GM18873 (cell line): Measurements from ENCODE around the gene ADGRE1.

ENCODE experiments used
- ATAC-seq: cut with Tn5 transposase; IDR thresholded peaks from one replicate; pipeline ENCODE4 v1.9.1; 2021; ENCODE audit warnings: mild to moderate bottlenecking, moderate library complexity, moderate number of reproducible peaks; ENCODE audit not compliant: unreplicated experiment, low FRiP score

Gene ADGRE1

GRCh38 chr19:6952956-6953355, 65.6 kb downstream of the ADGRE1 start:
- no peak for ATAC-seq

GRCh38 chr19:6955082-6955481, 67.7 kb downstream of the ADGRE1 start:
- no peak for ATAC-seq

GRCh38 chr19:6956573-6956972, 69.2 kb downstream of the ADGRE1 start:
- ATAC-seq, result no peak

GRCh38 chr19:6958791-6959190, 71.4 kb downstream of the ADGRE1 start:
- ATAC-seq, result no peak

GRCh38 chr19:6963244-6963852, 76.0 kb downstream of the ADGRE1 start:
- no peak for ATAC-seq

- ATAC-seq, result no peak
Measured at GRCh38 chr19:6963937-6964336, 76.6 kb downstream of the ADGRE1 start.

- no peak for ATAC-seq
Measured at GRCh38 chr19:6967967-6968366, 80.6 kb downstream of the ADGRE1 start.

- ATAC-seq, result no peak
Measured at GRCh38 chr19:6969490-6969889, 82.1 kb downstream of the ADGRE1 start.

GRCh38 chr19:6970021-6970420, 82.6 kb downstream of the ADGRE1 start:
- no peak for ATAC-seq

- no peak for ATAC-seq
Measured at GRCh38 chr19:6970443-6970842, 83.1 kb downstream of the ADGRE1 start.

- ATAC-seq, result no peak
Measured at GRCh38 chr19:6971366-6971765, 84.0 kb downstream of the ADGRE1 start.

GRCh38 chr19:6976197-6976596, 88.8 kb downstream of the ADGRE1 start:
- no peak for ATAC-seq

GRCh38 chr19:6979399-6979798, 92.0 kb downstream of the ADGRE1 start:
- ATAC-seq, result no peak

GRCh38 chr19:6983448-6983847, 96.1 kb downstream of the ADGRE1 start:
- no peak for ATAC-seq

- no peak for ATAC-seq
Measured at GRCh38 chr19:6987850-6988249, 100.5 kb downstream of the ADGRE1 start.

- no peak for ATAC-seq
Measured at GRCh38 chr19:6988257-6988656, 100.9 kb downstream of the ADGRE1 start.
